HG03064 (cell line): Measurements from ENCODE around the gene CAMK1D.
"Not testable (repeated sequence)": the region's sequence is repeated elsewhere in the genome, so short reads cannot be mapped to it uniquely, and the experiment has no call there.

Experiments used
- ATAC-seq: cut with Tn5 transposase; IDR thresholded peaks from one replicate; pipeline ENCODE4 v1.9.1; 2021; ENCODE audit warnings: low read depth; ENCODE audit not compliant: unreplicated experiment

Gene CAMK1D

GRCh38 chr10:12488626-12489025 lies 139.3 kb downstream of the CAMK1D start:
- no peak for ATAC-seq

- ATAC-seq = no peak
Observed at GRCh38 chr10:12489357-12489756, 140.0 kb downstream of the CAMK1D start.

- no peak for ATAC-seq
Observed at GRCh38 chr10:12489806-12490205, 140.5 kb downstream of the CAMK1D start.

GRCh38 chr10:12490963-12491362 lies 141.6 kb downstream of the CAMK1D start:
- ATAC-seq = no peak

GRCh38 chr10:12491491-12491890 lies 142.1 kb downstream of the CAMK1D start:
- ATAC-seq = no peak

- no peak for ATAC-seq
Observed at GRCh38 chr10:12492016-12492415, 142.7 kb downstream of the CAMK1D start.

- not testable (repeated sequence) for ATAC-seq
Observed at GRCh38 chr10:12497046-12497445, 147.7 kb downstream of the CAMK1D start.

- ATAC-seq = no peak
Observed at GRCh38 chr10:12499076-12499986, 150.0 kb downstream of the CAMK1D start.

GRCh38 chr10:12500381-12501303 lies 151.3 kb downstream of the CAMK1D start:
- no peak for ATAC-seq

GRCh38 chr10:12501324-12501723 lies 152.0 kb downstream of the CAMK1D start:
- ATAC-seq = no peak

- no peak for ATAC-seq
Observed at GRCh38 chr10:12501841-12502525, 152.6 kb downstream of the CAMK1D start.

- ATAC-seq = no peak
Observed at GRCh38 chr10:12502526-12503274, 153.4 kb downstream of the CAMK1D start.

- ATAC-seq = no peak
Observed at GRCh38 chr10:12503311-12503710, 154.0 kb downstream of the CAMK1D start.

- ATAC-seq = no peak
Observed at GRCh38 chr10:12504176-12504575, 154.8 kb downstream of the CAMK1D start.

GRCh38 chr10:12504628-12505027 lies 155.3 kb downstream of the CAMK1D start:
- no peak for ATAC-seq

GRCh38 chr10:12505683-12506082 lies 156.3 kb downstream of the CAMK1D start:
- no peak for ATAC-seq

GRCh38 chr10:12507165-12507850 lies 158.0 kb downstream of the CAMK1D start:
- no peak for ATAC-seq

GRCh38 chr10:12508165-12508564 lies 158.8 kb downstream of the CAMK1D start:
- no peak for ATAC-seq

GRCh38 chr10:12509016-12509793 lies 159.9 kb downstream of the CAMK1D start:
- no peak for ATAC-seq
